CD1c-positive myeloid dendritic cell (primary cell): ENCODE measurements around the gene FMNL2.

Source experiments
- DNase-seq: peaks from one replicate; pipeline ENCODE4 v3.0.0-alpha.2; 2016; ENCODE audit errors: extremely low spot score

FMNL2 gene

DNA sequence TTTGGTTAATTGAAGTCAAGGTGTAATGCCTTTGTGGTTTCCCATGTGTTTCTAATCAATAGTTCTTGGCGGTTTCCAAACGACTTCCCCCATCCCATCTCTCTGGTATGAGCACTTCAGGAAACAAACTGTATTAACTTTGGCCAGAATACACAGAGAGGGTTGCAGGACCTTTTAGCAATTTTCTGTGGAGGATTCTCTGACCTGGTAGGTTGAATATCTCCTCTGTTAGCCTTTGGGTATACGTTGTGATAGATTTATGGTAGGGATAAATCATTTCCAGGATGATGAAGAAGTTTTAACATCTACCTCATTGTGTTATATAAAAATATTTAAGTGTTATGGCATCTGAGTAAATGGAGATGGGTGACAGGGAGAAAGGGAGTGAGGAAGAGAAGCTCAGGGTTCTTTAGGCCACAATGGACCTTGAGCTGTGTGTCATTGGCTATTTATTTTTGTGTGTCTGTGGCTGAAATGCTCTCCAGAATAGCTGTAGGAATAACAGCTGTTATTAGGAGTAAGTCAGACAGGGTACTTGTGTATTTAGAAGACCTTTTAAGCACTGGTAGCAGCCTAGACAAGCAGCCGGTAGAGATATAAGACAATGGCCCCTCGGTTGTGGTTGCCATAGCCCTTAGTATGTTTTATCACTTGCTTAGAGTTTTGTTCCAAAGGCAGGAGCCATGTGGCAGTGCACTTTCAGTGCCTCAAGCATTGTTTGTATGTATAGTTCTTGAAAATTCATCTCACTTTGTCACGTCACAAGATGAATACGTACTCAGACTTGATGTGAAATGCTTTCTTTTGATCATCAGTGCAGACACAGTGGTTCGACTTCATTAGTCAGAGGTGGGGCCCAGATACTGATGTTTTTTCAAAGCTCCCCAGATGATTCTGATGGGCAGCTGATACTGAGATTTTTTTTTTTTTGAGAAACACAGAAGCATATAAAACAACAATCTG lies 91.1 kb downstream of the FMNL2 start:
- no peak for DNase-seq

DNA sequence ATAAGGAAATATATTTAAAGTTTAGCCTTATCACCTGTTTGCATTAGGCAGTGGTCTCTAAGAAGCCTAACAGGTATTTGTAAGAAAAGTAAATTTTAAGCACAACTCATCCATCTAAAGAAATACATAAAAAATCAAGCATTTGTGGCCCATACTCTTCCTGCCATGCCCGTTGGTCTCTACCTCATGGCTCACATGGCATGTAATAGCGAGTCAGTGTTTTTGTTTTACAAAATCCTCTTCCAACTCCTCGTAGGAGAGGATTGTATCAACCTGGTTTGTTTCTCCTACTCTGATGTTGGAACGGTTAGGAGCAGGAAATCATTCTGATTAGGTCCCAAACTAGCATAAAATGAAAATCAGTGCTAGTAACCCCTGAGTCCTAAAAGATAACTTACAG lies 91.8 kb downstream of the FMNL2 start:
- DNase-seq, result no peak

DNA sequence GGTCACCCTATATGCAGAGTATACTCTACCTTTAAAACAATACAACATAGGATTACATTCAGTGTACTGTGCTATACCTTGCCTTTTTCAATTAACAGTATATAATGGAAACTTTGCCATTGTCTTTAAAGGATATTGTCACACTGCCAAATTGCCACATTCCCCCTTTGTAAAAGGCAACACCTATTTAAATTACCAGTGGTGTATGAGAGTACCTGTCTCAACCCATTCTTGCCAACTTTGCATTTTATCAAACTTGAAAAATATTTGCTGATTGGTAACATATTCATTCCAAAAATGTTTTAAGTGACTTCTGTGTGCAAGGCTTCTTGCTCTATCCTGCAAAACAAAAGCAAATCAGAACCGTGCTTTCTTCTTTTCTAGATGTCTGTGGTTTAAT lies 92.9 kb downstream of the FMNL2 start:
- DNase-seq, result no peak

DNA sequence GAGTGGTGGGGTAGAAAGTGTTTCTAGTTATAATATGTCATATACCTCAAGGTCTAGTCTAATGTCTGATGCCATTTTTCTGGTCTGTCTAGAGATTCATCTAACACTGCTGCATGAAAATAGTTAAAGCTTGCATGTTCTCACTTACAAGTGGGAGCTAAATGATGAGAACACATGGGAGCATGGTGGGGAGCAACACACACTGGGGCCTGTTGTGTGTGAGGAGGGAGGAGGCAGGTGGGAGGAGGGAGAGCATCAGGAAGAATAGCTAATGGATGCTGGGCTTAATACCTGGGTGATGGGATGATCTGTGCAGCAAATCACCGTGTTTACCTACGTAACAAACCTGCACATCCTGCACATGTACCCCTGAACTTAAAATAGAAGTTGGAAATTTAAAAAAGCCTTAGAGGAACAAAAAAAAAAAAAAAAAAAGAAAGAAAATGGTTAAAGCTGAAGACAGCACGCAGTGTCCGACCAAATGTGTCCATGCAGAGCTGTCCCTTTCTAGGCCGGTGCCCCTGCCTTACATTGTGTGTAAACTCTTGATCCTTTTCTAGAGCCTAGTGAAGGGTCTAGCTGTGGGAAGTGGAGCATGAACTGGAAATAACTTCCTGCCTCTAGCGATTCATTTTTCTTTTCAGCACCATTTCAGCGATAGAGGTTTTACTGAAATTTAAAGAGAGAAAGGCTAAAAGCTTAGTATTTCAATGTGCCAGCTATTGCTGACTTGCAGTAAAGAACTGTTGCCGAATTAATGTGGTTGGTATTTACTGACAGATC lies 94.0 kb downstream of the FMNL2 start:
- no peak for DNase-seq

DNA sequence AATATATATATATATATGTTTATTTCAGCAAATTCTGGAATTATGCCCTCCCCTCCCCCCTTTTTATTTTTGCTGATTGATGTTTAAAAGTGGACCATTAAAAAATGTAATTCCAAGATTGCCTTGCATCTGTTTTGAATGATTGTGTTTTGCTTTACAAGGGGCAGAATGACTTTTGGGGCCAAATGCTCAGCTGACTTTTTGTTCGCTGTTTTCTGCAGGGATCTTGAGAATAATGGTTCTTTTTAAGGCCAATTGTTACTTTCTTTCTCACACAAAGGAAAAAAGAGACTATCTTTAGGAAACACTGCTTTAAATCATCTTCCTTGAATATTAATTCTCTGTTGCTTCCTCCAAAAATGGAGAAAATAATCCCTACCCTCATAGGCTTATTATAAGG lies 95.9 kb downstream of the FMNL2 start:
- no peak for DNase-seq

DNA sequence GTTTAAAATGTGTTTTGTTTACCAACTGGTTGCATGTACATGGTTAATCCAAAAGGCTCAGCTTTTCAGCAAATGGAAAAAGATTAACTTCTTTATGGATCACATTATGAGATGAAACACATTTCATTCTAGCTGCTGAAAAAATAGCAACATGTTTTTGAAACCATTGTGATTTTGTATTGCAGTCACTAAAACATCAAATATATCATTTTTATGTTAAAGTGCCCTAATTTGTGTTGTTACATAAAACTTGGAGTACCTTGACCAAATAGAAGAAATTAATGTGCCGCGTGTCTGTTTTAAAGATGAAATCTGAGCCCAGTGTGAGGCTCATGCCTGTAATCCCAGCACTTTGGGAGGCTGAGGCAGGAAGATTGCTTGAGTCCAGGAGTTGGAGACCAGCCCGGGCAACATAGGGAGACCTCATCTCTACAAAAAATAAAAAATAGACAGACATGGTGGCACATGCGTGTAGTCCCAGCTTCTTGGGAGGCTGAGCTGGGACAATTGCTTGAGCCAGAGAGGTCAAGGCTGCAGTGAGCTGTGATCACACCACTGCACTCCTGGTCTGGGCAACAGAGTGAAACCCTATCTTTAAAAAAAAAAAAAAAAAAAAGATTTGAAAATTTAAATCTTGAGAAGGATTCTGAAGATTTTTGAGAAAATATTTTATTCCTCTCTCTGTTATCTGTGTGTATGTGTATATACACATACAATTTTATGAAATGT lies 96.6 kb downstream of the FMNL2 start:
- DNase-seq, result no peak

DNA sequence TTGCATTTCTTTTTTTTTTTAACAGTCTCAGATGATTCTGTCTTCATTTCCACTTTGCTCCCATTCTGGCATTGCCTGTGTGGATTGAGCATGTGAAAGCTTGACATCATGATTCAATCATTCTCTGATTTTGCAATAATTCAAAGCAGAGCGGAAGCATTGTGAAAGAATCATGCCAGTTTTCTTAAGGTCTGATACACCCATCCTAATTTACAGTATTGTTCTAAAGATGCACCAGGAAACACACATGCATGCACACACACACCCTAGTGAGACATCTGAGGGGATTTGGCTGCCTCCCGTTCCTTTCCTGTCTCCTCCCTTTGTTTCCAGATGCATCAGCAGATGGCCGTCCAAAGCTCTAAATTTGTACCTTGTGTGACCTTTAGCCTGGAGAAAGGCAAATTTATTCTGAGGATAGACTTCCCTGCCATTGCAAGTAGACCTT lies 97.3 kb downstream of the FMNL2 start:
- peak; percentile 93 for DNase-seq

DNA sequence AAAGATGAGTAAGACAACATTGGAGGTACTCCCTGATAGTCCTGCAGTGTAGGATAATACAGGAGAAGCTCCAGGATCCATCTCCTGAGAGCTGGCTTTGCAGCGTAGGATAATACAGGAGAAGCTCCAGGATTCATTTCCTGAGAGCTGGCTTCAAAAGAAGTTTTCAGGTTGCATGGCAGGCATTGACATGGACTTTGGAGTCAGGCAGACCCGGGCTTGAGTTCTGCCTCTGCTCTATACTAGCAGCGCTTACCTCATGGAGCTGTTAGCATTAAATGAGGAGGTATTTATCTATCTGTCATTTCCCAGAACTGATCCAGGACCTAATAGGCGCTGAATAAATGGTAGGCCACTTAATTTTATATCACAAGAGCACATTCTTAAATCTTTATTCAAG lies 97.8 kb downstream of the FMNL2 start:
- no peak for DNase-seq

DNA sequence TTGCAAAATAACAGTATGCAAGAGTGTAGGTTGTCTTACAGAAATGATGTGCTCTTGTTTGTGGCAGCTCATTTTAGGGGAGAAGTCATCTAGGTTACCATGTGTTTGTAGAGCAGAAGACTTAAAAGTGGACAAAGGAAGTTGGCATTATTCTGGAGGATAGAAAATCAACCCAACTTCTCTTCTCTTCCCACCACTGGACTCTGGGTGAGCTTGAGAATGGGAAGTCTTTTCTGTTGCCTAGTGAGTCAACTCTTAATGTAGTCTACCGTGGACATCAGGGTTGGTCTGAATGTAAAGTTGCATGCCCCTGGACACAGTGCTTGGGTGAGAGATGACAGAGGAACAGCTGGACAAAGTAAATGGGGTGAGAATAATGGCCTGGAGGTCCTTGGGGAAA lies 98.3 kb downstream of the FMNL2 start:
- peak; percentile 72 for DNase-seq

DNA sequence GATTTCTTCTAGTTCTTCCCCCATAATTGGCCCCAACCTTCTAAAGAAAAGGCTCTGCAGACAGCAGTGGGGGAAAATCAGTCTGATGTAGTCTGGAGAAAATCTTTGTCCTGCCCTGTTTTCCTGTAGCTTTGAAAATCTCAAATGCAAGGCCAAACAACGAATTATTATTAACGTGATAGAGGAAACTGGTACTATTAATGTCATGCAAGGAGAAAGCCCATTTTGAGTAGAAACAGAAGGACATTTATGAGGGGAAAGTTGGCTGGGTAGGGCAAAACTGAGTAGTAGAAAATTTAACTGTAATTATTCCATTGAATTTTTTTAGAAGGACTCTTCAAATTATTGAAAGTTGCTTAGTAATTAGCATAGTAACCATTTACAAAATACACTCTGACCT lies 98.8 kb downstream of the FMNL2 start:
- no peak for DNase-seq

DNA sequence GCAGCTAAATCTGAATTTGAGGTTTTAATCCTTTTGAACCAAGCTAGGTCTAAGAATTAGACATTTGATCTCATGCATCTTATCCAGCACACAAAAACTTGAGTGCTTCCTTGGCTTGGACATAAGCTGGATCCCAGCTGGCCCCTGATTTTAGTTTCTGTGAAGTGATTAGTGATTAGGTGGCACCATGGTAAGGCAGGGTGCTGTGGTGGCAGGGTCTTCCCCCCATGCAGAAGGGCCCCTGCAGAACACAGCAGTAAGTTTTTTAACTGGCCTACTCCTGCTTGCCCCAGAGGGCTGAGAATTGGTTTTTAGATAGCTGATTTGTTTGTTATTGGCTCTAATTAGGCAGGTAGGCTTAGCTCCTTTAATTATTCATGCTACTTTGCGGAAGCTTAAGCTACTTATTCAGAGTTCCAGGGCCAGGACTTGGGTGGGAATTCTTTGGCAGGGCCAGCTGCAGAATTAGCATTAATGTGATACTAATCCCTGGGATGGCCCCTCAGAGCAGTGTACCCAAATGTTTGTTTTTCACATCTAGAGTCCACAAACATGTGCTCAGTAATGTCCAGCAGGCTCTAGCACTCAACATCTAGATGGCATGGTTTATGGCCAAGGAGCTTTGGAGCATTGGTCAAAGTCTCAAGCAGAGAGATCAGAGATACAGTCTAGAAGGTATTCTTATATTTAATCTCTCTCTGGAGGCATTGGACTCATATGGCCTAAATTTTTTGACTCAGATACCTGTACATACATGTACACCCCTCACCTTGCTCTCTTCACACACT lies 99.6 kb downstream of the FMNL2 start:
- no peak for DNase-seq

DNA sequence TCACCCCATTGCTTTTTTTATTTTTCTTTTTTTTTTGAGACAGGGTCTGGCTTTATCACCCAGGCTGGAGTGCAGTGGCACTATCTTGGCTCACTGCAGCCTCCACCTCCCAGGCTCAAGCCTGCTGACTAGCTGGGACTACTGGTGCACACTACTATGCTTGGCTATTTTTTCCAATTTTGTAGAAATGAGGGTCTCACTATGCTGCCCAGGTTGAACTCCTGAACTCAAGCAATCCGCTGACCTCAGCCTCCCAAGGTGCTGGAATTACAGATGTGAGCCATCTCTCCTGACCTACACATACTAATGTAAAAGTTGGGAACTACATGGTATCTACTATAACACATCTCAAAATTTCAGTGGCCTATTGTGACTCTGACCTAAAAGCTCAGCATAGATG lies 101.2 kb downstream of the FMNL2 start:
- DNase-seq, result no peak

DNA sequence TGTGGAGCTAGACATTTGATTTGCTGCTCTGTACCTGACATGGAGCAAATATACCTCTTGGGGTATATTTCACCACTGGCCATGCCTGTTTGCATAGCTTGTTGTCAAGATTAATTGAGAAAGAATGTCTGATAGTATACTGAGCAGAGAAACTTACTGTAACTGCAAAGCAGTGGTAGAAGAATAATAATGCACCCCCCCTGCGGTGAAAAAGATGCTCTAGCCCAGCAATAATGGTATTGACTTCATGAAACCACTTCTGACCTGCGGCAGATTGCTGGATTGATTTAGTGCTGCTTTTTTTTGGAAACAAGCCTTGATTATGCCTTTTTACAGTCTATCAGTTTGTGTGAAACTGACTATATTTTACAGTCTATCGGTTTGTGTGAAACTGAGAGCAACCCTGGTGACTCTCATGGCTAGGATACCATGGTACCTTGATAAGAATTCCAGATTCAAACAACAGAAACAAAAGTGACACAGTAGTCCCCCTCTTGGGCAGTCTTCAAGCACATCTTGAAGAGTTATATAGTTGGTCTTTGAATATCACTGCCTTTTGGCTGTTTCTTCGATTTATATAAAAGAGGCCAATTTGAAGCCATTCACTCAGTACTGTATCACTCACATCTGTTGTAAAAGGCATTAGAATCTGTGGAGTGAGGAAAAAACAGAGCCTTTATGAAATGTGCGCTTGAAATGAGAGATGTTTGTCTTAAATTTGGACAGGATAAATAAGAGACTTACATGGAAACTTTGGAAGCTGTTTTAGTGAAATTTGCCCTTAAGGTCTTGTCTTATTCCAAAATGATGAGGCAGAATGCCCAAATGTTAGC lies 102.5 kb downstream of the FMNL2 start:
- no peak for DNase-seq

DNA sequence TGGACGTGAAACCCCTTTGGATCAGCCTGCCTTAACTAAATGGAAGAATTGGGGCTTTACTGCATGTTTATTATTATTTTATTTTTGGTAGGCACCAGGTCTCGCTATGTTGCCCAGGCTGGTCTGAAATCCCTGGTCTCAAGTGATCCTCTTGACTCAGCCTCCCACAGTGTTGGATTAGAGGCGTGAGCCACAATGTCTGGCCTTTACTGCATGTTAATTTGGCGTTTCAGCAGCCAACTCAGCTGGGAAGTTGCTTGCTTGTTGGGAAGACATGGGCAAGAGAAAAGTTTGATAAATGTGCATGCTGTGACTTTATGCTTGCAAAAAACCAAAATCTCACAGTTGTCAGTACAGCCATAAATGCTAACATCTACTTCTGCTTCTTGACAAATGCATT lies 105.1 kb downstream of the FMNL2 start:
- no peak for DNase-seq

DNA sequence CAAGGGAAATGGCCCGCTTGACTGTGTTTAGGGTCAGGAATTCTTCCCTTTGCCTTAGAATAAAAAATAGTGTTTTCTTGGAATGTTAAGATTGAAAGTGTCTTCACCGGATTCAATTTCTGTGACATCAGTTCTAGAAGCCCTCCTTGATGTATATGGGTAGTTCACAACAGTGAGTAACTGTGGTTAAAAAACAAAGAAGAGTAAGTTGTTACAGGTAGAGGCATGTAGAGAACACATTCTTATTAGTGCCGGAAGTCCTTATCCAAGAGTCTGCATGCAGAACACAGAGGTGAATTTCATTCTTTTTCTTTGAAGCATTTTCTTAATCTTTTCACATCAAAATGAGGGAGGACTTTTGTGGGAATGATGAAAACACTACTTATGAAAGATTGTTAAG lies 105.5 kb downstream of the FMNL2 start:
- DNase-seq, result no peak

DNA sequence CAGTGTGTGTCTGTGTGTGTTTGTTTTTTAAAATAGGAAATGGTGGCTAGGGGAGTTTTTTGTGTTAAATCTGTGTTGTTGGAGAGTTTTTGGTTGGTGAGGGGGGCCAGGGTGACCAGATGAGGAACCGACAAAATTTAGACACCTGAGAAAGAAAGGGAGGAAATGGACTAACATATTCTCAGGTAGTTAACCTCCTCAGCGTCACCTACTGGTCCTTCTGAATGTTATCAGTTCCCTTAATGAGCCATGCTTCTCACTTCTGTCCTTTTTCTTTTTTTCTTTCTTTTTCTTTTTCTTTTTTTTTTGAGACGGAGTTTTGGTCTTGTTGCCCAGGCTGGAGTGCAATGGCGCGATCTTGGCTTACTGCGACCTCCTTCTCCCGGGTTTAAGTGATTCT lies 107.0 kb downstream of the FMNL2 start:
- DNase-seq, result no peak

DNA sequence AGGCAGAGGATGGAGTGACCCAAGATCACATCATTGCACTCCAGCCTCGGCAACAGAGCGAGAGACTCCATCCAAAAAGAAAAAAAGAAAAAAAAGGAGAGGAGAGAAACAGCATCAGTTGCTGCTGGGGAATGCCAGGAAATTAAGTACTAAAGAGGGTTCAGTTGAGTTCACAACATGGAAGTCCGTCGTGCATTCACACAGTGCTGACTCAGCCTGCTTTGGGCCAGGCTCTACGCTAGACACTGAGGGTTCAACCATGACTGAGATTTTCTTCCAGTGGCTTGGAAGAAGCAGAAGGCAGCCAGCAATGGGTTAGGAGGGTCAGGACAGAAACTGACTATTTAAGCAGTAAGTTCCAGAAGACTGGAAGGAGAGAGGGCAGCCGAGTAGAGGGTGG lies 108.8 kb downstream of the FMNL2 start:
- no peak for DNase-seq

DNA sequence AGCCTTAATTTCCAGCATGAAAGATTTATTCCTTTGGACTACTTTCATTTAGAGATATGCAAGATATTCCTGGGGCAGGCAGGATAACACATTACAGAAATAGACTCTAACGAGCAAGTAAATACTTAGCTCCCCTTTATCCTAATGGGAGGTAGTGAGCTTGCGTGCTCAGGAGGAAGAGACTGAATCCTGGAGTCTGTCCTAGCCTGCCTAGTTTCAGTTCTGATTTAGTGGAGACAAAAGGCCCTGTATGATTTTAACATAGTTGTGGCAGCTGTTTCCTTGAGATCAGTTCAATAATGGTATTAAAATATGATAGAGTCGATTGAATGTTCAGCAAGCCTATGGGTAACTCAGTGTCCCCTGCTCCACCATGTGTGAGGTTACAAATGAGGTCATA lies 109.5 kb downstream of the FMNL2 start:
- peak; percentile 20 for DNase-seq

DNA sequence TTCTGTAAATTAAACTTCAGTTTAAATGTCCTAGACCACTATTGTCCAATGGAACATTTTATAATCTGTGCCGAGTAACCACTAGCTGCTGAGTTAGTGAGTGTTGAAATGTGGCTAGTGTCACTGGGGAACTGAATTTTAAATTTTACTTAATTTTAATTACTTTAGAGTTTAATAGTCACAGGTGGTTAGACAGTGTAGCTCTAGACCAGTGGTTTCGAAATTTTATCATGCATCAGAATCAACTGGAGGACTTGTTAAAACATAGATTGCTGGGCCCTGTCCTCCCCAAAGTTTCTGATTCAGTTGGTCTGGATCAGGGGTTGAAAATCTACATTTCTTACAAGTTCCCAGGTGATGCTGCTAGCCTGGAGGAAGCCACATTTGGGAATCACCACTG lies 110.4 kb downstream of the FMNL2 start:
- no peak for DNase-seq

DNA sequence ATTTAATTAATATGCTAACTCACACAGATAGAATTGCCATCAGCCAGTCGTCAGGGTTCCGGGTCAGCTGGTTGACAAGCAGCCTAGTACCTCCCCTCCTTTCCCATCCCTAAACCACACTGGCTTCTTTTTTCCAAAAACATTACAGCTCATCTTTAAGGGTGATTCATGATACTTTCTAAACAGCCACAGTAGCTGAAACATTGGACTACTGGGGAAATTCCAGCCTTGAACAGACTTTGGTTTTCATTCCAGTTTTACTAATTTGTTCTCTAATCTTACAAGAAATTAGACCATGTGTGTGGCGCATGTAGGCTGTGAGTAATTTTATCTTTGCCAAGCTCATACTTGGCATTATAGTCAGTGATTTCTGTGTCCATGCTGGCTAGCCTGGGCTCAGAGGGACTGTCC lies 110.8 kb downstream of the FMNL2 start:
- DNase-seq, result no peak

DNA sequence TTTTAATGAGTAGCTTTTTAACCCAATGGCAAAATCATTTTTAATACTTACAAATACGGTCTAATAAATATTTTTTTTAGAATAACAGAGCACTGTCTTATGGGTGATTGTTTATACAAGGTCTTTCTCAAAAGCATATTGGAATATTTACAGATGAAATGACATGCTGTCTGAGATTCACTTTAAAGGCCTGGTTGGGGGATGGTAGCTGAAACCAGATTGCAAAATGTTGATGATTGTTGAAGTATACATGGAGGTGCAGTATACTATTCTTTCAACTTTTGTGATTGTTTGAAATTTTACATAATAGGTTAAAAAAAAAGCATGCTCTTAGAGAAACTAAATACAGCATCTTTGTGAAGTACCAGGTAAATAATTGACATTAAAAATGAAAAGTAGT lies 111.2 kb downstream of the FMNL2 start:
- no peak for DNase-seq
